ENCODE data around the gene BCR.

Gene BCR

GRCh38 chr22:23278883-23279675 lies 98.8 kb downstream of the BCR start:
- no peak overlapping the region for H3K4me3 ChIP-seq (ENCODE audit: control insufficient read depth, low read depth, low read length)
- TF ChIP-seq CTCF (IDR thresholded peaks at IDR 0.05; ENCODE audit: control insufficient read depth, insufficient read depth, low read depth, low read length, missing control alignments) = no peak
- DNase-seq (ENCODE audit: low read depth) = no peak

GRCh38 chr22:23279781-23280180 lies 99.5 kb downstream of the BCR start:
- DNase-seq (ENCODE audit: low read depth) = no peak
- no peak for TF ChIP-seq CTCF (IDR thresholded peaks at IDR 0.05; ENCODE audit: control insufficient read depth, insufficient read depth, low read depth, low read length, missing control alignments)
- H3K4me3 ChIP-seq (ENCODE audit: control insufficient read depth, low read depth, low read length) = no peak overlapping the region

- DNase-seq (ENCODE audit: low read depth) = no peak
- TF ChIP-seq CTCF (IDR thresholded peaks at IDR 0.05; ENCODE audit: control insufficient read depth, insufficient read depth, low read depth, low read length, missing control alignments) = no peak
- no peak overlapping the region for H3K4me3 ChIP-seq (ENCODE audit: control insufficient read depth, low read depth, low read length)
These were observed 100.2 kb downstream of the BCR start for GRCh38 chr22:23280356-23281052.

GRCh38 chr22:23281053-23281405 lies 100.7 kb downstream of the BCR start:
- no peak for DNase-seq (ENCODE audit: low read depth)
- no peak for TF ChIP-seq CTCF (IDR thresholded peaks at IDR 0.05; ENCODE audit: control insufficient read depth, insufficient read depth, low read depth, low read length, missing control alignments)
- no peak overlapping the region for H3K4me3 ChIP-seq (ENCODE audit: control insufficient read depth, low read depth, low read length)

- no peak overlapping the region for H3K4me3 ChIP-seq (ENCODE audit: control insufficient read depth, low read depth, low read length)
- peak; percentile 95 for TF ChIP-seq CTCF (IDR thresholded peaks at IDR 0.05; ENCODE audit: control insufficient read depth, insufficient read depth, low read depth, low read length, missing control alignments)
- peak; percentile 23 for DNase-seq (ENCODE audit: low read depth)
These were observed 101.2 kb downstream of the BCR start for GRCh38 chr22:23281406-23282088.

- H3K4me3 ChIP-seq (ENCODE audit: control insufficient read depth, low read depth, low read length) = no peak overlapping the region
- peak; percentile 24 for DNase-seq (ENCODE audit: low read depth)
- no peak for TF ChIP-seq CTCF (IDR thresholded peaks at IDR 0.05; ENCODE audit: control insufficient read depth, insufficient read depth, low read depth, low read length, missing control alignments)
These were observed 101.8 kb downstream of the BCR start for GRCh38 chr22:23282089-23282501.

Measured in AG09309 (cell line).